GM12872 (cell line): ENCODE results near the gene MEI4.

Experiments
- TF ChIP-seq, protein P1 (sequence below): IDR thresholded peaks from 3 replicates; pipeline ENCODE4 v1.5.1; 2011; ENCODE audit warnings: low read depth, mild to moderate bottlenecking, low read length, moderate library complexity; ENCODE audit not compliant: insufficient read depth

The MEI4 gene

DNA sequence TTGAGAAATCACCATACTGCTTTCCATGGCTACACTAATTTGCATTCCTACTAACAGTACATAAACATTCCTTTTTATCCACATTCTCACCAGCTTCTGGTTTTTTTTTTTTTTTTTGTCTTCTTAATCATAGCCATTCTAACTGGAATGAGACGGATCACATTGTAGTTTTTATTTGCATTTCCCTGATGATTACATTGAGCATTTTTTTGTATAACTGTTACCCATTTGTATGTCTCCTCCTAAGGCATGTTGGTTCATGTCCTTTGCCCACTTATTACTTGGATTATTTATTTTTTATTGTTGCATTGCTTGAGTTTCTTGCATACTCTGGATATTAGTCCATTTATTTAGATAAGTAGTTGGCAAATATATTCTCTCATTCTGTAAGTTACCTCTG lies 258.0 kb downstream of the MEI4 start:
- TF ChIP-seq, protein P1, sequence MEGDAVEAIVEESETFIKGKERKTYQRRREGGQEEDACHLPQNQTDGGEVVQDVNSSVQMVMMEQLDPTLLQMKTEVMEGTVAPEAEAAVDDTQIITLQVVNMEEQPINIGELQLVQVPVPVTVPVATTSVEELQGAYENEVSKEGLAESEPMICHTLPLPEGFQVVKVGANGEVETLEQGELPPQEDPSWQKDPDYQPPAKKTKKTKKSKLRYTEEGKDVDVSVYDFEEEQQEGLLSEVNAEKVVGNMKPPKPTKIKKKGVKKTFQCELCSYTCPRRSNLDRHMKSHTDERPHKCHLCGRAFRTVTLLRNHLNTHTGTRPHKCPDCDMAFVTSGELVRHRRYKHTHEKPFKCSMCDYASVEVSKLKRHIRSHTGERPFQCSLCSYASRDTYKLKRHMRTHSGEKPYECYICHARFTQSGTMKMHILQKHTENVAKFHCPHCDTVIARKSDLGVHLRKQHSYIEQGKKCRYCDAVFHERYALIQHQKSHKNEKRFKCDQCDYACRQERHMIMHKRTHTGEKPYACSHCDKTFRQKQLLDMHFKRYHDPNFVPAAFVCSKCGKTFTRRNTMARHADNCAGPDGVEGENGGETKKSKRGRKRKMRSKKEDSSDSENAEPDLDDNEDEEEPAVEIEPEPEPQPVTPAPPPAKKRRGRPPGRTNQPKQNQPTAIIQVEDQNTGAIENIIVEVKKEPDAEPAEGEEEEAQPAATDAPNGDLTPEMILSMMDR = no peak

DNA sequence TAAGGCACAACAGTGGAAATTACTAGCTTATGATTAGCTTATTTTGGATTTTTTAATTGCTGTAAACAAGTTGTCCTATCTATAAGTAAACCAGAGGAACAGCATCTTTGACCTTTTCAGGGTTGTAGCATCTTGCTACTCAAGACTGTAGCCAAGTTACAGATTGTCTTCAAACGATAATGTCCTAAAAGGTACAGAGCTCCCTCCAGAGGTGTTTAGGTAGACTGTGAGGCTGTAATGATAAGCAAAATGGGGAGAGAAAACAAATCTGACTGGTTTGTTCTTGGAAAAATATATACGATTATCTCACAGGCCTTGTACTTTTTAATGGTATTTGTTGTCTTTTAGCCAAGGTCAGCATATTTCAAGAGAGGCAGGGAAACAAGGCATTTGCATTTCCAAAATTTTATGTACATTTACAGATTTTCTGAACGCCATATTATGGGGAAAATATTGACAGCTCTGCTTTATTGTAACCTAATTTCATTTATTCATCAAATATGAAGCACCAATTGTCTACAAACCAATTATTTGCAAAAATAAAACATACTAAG lies 273.4 kb downstream of the MEI4 start:
- TF ChIP-seq, protein P1 = peak; percentile 18; the same call in 1 of the 3 replicates

DNA sequence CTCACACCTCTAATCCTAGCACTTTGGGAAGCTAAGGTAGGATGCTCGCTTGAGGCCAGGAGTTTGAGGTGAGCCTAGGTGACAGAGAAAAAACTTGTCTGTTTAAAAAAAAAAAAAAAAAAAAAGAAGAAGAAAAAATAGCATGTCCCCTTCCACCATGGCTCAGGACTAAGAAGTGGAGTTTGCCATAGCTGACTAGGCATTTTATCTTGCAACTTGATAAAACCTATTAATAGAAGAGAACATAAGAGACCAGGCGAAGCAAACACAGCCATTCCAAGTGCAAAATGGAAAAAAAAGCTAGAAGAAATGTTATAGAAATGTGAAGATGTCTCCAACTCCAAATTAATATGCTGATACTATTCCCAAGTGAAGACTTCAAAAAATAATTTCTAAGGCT lies 277.5 kb downstream of the MEI4 start:
- TF ChIP-seq, protein P1 = no peak

DNA sequence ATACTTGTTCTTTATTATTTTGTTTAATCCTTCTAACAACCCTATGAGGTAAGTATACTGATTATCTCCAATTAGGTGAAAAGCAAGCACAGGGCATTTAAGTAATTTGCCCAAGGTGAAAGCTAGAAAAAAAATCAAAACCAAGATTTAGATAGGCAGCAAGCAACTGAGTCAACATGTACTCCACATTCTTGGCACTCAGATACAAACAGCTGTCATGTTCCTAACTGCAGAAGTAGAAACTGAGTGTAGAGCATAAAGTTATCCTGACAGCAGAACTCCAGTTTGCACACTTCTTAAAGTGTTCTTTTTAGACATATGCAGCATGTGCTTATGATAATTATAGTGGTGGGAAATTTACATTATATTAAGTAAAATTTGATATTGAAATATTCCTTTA lies 278.1 kb downstream of the MEI4 start:
- TF ChIP-seq, protein P1 = no peak

DNA sequence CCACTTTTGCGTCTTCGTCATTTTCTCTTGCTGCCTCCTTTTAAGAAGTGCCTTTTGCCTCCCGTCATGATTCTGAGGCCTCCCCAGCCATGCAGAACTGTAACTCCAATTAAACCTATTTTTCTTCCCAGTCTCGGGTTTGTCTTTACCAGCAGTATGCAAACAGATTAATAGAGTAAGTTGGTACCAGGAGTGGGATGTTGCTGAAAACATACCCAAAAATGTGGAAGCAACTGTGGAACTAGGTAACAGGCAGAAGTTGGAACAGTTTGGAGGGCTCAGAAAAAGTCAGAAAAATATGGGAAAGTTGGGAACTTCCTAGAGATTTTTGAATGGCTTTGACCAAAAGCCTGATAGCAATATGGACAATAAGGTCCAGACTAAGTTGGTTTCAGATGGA lies 309.2 kb downstream of the MEI4 start:
- TF ChIP-seq, protein P1 = no peak

DNA sequence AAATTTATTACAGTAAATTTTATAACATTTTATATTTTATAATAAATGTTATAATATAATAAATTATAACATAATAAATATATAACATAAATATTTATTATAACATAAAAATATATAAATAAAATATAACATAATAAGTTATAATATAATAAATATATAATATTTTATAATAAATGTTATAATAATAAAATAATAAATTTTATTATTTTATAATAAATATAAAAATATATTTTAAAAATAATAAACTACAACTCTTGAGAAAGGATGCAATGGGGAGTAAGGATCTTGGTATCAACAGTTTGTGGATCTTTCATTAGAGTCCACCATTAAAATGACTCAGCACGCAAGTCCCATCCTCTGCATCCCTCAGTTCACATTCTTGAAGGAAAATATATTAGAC lies 312.6 kb downstream of the MEI4 start:
- TF ChIP-seq, protein P1 = no peak

DNA sequence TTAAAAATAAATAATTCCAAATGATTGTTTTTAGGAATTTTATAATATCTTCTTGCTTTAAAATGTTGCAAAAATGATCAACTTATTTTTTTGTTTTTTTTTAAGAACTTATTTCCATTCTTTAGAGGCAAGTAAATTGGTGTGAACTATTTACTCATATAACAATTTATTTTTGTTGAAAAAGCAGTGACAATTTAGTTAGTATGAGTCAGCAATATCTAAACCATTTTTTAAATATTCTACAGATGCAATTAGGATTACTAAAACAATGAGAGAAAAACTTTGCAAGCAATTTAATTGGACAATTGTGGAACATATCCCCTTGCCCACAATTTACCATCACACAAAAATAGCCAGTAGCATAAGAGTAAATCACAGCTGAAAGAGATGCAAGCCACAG lies 319.5 kb downstream of the MEI4 start:
- TF ChIP-seq, protein P1 = no peak
